KMS-11 (cell line): ENCODE measurements around the gene EHD1.

Experiments used
- H2AFZ ChIP-seq: fragments of 200-600 bp; sonication (generic); 2 replicates; pipeline ENCODE4 v1.6.1; 2016; ENCODE audit warnings: antibody characterized with exemption, mixed run types, low read depth
- H3K27ac ChIP-seq: fragments of 200-600 bp; sonication (generic); 2 replicates; pipeline ENCODE4 v1.6.1; 2016; ENCODE audit warnings: mild to moderate bottlenecking, mixed run types
- H3K27me3 ChIP-seq: fragments of 200-600 bp; sonication (generic); 2 replicates; pipeline ENCODE4 v1.6.1; 2017; ENCODE audit warnings: mild to moderate bottlenecking, low read depth, mixed run types, moderate library complexity; ENCODE audit not compliant: insufficient read depth
- H3K36me3 ChIP-seq: fragments of 200-600 bp; sonication (generic); 2 replicates; pipeline ENCODE4 v1.6.1; 2017; ENCODE audit warnings: mild to moderate bottlenecking, mixed run types; ENCODE audit not compliant: insufficient read depth
- H3K4me1 ChIP-seq: fragments of 200-600 bp; sonication (generic); 2 replicates; pipeline ENCODE4 v1.6.1; 2016; ENCODE audit warnings: mild to moderate bottlenecking, low read depth, mixed run types; ENCODE audit not compliant: poor library complexity, severe bottlenecking
- H3K4me2 ChIP-seq: fragments of 200-600 bp; sonication (generic); 2 replicates; pipeline ENCODE4 v1.7.0; 2016; ENCODE audit warnings: mild to moderate bottlenecking, mixed run types
- H3K4me3 ChIP-seq: fragments of 200-600 bp; sonication (generic); IDR thresholded peaks from 2 replicates; pipeline ENCODE4 v1.6.1; 2017; ENCODE audit warnings: low read depth, low read length, mixed read lengths; ENCODE audit not compliant: insufficient read depth
- H3K79me2 ChIP-seq: fragments of 200-600 bp; sonication (generic); 2 replicates; pipeline ENCODE4 v1.6.1; 2016; ENCODE audit warnings: low read depth, mixed run types; ENCODE audit not compliant: insufficient read depth
- H3K9ac ChIP-seq: fragments of 200-600 bp; sonication (generic); 2 replicates; pipeline ENCODE4 v1.6.1; 2016; ENCODE audit warnings: mild to moderate bottlenecking, mixed run types
- H4K20me1 ChIP-seq: fragments of 200-600 bp; sonication (generic); 2 replicates; pipeline ENCODE4 v1.6.1; 2016; ENCODE audit warnings: mild to moderate bottlenecking, mixed run types; ENCODE audit not compliant: insufficient read depth
- CTCF ChIP-seq: fragments of 200-600 bp; sonication (generic); conservative IDR thresholded peaks from 2 replicates; pipeline ENCODE4 v1.6.1; 2017; ENCODE audit warnings: low read depth, mild to moderate bottlenecking, antibody characterized with exemption, low read length, moderate library complexity, mixed read lengths

EHD1 gene

GRCh38 chr11:64878494-64879243, at the start of gene EHD1:
Gene EHD1, minus strand, starts transcription at chr11:64878621. Its CDS starts 157 bp downstream, at chr11:64878464.
- Histone ChIP-seq H3K9ac (peak within 1 kb of the TSS; percentile 84), H3K36me3 (no peaks in the 10 kb centered on the region), H3K27ac (peak within 1 kb of the TSS; percentile 76), H3K27me3 (no peaks in the 10 kb centered on the region), H3K4me1 (peaks cover 50% of the 10 kb centered on the region), H4K20me1 (no peaks in the 10 kb centered on the region), H3K4me3 (no peak within 1 kb of the TSS), H3K4me2 (peak within 1 kb of the TSS; percentile 97), H3K79me2 (peaks cover 37% of the 10 kb centered on the region), H2AFZ (peak within 1 kb of the TSS; percentile 83)
- TF ChIP-seq CTCF = peak; percentile 31; the same call in 1 of the 2 replicates

- Histone ChIP-seq H3K4me3 (no peak overlapping the region), H2AFZ (no peak overlapping the region), H3K27ac (no peak overlapping the region), H3K36me3 (no peaks in the 10 kb centered on the region), H3K4me1 (peaks cover 6% of the 10 kb centered on the region), H4K20me1 (no peaks in the 10 kb centered on the region), H3K27me3 (no peaks in the 10 kb centered on the region), H3K9ac (no peak overlapping the region), H3K79me2 (no peaks in the 10 kb centered on the region), H3K4me2 (no peak overlapping the region)
- TF ChIP-seq CTCF = no peak
Observed at GRCh38 chr11:64926689-64927088, 48.3 kb upstream of the EHD1 start.

GRCh38 chr11:64925536-64926436, 47.4 kb upstream of the EHD1 start:
- no peak for TF ChIP-seq CTCF
- Histone ChIP-seq H3K27me3 (no peaks in the 10 kb centered on the region), H3K36me3 (no peaks in the 10 kb centered on the region), H3K4me1 (peaks cover 6% of the 10 kb centered on the region), H3K9ac (no peak overlapping the region), H3K79me2 (no peaks in the 10 kb centered on the region), H3K27ac (no peak overlapping the region), H2AFZ (no peak overlapping the region), H3K4me2 (peak overlapping the region; percentile 98; the same call in 1 of the 2 replicates), H4K20me1 (no peaks in the 10 kb centered on the region), H3K4me3 (no peak overlapping the region)

- peak overlapping the region; percentile 43 for H3K4me3 ChIP-seq
- H3K27ac ChIP-seq = no peak overlapping the region
- peak overlapping the region; percentile 66 for H3K9ac ChIP-seq
- H3K27me3 ChIP-seq = no peaks in the 10 kb centered on the region
- H3K36me3 ChIP-seq = no peaks in the 10 kb centered on the region
- no peaks in the 10 kb centered on the region for H3K79me2 ChIP-seq
- H3K4me1 ChIP-seq = peaks cover 6% of the 10 kb centered on the region
- H3K4me2 ChIP-seq = peak overlapping the region; percentile 98
- peak overlapping the region; percentile 99 for H2AFZ ChIP-seq
- no peak for TF ChIP-seq CTCF
- H4K20me1 ChIP-seq = no peaks in the 10 kb centered on the region
Observed at GRCh38 chr11:64924910-64925284, 46.5 kb upstream of the EHD1 start.
